HG03432 (cell line): Measurements from ENCODE around the gene HS3ST4.
"Not testable (repeated sequence)": the region's sequence is repeated elsewhere in the genome, so short reads cannot be mapped to it uniquely, and the experiment has no call there.

Source experiments
- ATAC-seq: cut with Tn5 transposase; IDR thresholded peaks from one replicate; pipeline ENCODE4 v1.9.1; 2021; ENCODE audit warnings: mild to moderate bottlenecking, moderate library complexity; ENCODE audit not compliant: unreplicated experiment

The HS3ST4 gene

DNA sequence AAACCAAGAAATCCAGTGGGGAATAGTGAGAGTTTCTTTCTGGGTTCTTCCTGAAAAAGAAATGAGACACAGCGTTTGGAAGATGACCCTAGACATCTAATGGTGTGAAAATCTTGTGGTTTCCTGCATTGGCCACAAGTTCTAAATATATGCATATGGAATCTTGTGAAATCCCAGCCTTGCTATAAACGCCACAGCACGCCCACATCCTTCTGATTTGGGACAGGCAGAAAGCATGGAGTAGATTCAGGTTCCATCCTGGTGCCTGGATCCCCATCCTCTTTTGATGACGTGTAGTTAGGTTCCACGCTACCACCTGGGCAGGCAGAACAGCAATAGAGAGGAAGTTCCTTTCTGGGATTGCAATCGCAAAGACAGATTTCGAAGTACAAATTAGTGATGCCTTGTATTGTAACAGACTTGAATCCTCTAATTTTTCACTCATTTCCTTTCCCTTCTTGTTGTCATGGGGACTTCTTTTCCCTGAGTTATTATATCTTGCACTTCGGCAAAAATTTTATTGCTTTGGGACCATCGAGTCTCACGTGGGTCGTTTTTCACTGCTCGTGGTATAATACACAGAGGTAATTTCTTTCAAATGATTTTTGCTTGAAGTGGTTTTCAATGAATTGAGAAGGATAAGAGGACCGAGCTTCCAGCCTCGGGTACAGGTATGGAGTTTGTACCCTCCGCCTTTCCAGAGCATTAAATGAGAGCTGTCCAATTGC is 37.6 kb downstream of the HS3ST4 start:
- ATAC-seq: no peak

DNA sequence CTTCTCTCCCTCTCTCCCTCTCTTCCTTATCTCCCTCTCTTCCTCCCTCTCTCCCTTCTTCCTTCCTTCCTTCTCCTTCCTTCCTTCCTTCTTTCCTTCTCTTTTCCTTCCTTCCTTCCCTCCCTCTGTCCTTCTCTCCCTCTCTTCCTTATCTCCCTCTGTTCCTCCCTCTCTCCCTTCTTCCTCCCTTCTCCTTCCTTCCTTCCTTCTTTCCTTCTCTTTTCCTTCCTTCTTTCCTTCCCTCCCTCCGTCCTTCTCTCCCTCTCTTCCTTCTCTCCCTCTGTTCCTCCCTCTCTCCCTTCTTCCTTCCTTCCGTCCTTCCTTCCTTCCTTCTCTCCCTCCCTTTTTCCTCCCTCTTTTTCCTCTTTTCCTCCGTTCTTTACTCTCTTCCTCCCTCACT is 38.6 kb downstream of the HS3ST4 start:
- no peak for ATAC-seq

DNA sequence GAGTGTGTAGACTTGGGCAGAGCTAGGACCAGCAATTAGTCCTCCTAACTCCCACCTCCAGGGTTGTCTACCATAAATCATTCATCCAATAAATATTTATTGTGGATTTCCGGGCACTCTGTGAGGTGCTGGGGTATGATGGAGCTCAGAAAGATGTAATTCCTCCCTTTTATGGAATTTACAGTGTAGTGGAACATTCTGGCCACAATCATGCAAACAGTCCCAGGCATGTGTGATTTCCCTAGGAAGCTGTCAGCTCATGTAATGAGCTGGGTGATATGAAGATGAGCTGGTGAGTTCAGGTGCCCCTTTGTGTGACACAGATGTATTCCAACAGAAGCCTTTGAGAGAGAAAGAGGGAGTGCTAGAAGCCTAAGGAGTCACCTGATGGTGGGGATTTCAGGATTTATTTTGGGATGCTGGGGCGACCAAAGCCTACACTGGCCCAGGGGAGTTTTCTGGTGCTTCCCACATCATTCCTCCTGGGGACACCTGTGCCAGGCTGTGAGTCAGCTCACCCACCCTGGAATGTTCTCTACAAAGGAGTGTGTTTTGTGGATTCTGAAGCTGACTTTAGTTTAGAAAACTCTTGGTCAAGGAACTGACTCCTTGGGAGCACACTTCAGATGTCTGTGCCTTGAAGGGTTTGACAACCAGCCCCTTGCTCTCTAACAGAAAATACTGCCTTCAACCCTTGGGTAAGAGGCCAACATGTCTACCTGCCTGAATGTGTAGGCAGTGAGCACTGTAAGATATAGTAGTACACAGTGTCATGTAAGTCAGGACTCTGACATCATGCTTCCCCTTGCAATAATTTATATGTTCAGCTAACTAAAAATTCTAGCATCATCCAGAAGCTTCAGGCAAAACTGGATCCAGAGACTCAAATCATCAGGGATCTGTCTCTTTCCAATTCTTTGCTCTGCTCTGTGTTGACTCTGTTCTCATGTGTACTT is 42.9 kb downstream of the HS3ST4 start:
- ATAC-seq: no peak

DNA sequence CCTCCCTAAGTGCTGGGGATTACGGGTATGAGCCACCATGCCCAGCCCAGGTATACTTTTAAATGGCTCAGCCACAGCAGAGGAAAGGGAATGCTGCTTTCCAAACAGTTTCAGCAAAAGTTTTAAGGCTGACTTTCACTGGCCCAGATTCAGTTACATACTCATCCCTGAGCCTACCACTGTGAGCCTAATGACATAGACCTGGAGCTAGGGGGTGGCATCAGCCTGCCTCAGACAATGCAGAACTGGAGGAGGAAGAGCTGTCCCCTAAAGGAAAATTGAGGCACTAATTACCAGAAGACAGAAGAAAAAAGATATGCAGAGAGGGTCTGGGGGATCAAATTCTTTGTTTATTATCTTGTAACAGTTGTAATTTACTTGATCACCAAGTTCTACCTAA is 43.9 kb downstream of the HS3ST4 start:
- no peak for ATAC-seq

DNA sequence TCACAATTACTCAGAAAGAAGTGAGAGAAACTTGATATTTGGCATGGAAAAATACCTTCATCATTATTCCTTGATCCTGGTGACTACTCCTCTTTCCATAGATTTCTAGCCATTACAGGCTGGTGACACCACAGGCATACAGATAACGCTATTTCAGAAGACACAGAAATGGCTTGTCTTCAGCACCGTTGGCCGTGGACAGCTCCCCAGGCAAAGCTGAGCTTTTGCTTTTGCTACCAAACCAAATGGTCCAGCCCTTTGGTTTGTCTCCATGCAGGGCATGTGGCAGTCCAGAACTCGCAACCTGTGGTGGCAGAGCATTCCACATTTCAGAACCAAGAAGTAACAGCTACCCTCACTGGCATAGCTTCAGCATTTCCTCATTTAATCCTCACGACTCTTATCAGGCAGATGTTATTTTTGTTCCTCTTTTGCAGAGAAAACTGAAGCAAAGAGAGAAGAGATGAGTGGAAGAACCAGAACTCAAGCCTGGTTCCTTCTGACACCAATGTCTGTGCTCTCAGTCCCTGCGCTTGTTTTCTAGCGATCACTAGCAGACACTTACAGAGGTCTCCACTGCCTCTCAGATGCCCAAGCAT is 55.5 kb downstream of the HS3ST4 start:
- ATAC-seq: no peak

DNA sequence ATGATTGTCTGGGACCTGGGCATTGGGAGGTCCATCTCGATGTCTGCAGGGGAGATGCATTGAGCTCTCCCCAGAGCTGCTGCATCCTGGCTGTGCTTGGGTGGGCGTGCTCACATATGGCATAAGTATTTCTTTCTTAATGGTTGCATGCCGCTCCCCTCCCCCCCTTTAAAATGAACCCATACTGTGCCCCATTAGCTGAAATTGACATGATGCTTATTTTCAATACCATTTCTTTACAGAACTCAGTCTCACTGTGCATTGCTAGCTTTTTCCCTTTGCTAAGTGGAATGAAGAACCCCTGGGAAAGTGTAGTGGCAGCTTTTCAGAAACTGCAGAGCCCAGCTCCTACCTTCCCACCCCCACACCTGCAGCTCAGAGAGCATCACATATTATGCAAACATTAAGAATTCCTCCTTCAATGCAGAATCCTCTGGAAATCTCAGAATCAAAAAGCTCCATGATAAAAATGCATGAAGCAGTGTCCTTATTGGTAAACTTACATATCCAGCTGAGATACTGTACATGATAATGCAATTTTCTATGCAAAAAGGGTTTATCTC is 56.4 kb downstream of the HS3ST4 start:
- ATAC-seq: no peak

DNA sequence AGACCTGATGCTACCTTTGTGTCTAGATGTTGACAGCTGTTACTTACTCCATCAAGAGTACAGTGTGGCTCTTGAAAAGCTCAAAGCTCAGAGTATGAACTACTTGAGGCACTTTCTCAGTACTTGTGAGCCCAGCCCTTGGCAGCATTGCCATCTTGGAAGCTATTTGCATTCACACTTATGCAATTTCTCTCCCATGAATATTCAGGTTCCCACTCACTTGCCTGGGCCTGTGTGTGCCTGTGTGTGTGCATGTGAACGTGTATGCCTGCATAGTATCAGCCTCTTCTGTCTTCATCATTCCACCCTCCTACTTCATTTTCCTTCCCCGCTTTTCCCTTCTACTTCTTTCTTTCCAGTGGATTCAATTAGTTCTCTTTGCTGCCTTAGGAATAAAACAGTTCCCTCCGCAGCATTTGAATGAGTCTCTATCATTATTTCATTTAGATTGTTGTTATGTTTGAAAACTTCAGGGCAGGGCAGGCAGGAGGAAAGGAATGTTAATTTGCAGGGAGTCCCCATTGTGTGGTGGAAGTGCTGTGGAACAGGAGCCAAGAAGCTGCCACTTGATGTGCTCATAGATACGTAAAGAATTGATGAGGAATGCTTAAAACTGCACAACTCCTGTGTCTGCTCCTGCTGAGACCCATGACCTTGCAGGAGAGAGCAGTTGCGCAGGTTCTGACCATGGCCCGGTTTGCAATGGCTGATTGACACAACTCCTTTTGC is 58.9 kb downstream of the HS3ST4 start:
- no peak for ATAC-seq

DNA sequence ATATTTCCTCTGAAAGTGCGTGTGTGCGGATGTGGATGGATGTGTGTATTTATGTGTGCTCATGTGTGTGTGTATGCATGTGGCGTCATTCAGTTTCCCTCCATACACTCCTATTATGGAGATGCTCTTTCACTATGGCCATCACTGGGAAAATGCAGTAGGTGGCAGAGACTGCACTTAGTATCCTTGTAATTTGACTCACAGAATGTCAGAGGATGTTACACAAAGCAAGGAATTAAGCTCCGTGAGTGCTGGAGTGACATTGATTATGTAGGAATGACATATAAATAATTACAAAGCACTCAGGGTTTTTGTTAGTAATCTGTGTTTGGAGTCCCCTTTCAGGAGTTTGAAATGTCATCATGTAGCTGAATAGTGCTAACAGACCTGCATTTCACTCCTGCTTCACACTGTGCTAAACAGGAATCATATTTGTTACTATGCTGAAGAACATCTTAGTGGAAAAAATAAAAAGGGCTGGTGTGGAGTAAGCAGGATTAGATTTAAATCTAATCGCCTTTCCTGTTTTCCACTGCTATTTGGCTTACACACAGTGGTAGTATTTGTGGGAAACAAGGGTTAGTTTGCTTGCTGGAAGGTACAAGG is 59.6 kb downstream of the HS3ST4 start:
- no peak for ATAC-seq

DNA sequence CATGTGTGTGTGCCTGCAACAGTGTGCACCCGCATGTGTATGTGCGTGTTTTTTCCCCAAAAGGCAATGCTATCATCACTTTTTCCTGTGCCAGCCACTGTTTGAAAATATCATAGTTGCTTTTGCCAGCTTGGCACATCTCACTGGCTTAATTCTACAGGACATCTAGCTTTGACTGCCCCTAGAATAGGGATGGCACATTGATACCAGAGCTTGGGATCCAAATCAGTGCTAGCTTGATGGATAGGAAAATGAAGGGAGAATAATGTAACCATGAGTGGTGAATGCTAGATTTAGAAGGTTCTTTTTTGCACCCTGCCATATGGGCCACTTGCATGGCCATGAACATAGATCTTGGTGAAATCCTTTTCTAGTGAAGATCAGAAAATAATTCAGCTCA is 72.7 kb downstream of the HS3ST4 start:
- no peak for ATAC-seq

DNA sequence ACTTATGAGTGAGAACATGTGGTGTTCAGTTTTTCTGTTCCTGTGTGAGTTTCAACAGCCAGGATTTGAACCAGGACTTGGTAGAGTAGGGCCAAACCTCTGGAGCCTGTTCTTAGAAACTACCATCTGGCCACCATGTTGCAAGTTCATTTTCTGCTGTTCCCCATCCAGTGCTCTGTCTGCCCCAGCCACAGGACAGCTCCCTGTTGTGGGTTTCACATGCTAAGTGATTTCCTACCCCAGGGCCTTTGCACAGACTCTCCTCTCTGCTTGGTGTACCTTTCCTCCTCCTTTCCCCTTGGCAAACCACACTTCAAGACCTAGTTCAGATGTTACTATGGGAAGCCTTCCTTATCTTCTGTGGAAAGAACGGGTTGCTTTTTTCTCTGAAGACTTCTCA is 79.5 kb downstream of the HS3ST4 start:
- ATAC-seq: no peak

DNA sequence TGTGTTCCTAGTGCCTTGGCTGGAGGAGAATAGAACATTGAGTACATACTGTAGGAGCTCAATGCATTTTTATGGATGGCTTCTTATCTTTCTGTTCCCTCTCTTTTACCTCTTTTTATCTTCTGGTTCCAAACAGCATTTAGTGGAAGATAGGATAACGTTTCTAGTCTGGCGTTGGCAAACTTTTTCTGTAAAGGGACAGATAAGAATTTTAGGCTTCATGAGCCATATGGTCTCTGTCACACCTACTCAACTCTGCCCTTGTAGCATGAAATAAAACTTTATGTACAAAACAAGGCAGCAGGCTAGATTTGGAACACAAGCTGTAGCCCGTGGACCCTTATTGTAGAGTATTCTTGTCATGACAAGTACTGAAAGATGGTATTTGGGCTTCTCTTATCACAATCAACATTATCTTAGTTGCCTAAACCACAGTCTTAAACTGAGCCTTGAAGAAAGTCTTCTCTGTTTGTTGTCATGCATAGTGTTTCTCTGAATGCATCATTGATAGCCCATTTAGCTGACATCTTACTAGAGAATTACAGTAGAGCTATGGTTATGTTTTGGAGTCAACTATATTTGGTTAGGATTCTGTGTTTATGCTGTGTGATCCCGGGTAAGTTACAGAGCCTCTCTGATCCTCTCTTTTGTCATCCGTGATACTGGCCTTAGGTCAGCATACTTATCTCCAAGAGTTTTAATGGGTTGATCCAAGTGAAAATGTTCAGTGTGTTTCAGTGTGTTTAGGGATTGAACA is 80.2 kb downstream of the HS3ST4 start:
- no peak for ATAC-seq

DNA sequence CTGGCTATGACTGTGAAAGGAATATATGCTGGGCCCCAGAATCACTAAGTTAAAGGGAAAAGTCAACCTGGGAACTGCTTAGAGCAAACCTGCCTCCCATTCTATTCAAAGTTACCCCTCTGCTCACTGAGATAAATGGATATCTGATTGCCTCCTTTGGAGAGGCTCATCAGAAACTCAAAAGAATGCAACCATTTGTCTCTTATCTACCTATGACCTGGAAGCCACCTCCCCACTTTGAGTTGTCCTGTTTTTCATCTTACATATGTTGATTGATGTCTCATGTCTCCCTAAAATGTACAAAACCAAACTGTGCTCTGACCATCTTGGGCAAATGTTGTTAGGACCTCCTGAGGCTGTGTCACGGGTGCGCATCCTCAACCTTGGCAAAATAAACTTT is 84.5 kb downstream of the HS3ST4 start:
- not testable (repeated sequence) for ATAC-seq

DNA sequence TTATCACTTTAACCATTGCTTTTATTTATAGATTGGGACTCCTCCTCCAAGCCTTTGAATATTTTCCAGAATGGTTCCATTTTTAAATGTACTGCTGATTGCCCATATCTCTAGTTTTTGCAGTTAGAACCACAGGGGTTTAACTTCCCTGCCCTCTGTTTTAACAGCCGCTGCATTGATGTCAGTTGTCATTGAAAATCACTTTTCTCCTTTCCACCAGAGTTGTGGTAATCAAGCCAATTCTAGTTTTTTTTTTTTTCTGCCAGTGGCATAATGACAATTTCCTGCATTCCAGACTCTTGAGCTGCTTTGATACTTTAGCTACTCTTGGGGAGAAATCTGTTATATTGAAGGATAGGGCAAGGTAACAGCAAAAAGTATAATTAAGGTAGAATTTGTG is 91.5 kb downstream of the HS3ST4 start:
- ATAC-seq: no peak

DNA sequence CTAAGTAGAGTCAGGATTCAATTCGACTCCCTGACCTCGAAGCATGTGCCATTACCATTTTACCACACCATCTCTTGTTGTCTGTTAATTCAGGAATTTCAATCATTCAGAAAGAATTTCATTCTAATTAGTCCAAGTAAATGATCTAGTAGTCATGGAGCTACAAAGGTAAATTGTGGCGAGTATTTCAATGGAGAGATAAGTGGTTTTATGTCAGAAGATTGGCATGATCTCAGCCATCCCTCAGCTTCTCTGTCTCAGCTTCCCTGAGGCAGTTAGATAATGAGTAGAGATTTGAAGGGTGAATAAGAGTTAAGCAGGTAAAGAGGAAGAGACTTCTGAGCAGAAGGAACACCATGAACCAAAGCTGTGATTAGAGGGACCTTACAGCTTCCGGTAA is 93.6 kb downstream of the HS3ST4 start:
- ATAC-seq: no peak

DNA sequence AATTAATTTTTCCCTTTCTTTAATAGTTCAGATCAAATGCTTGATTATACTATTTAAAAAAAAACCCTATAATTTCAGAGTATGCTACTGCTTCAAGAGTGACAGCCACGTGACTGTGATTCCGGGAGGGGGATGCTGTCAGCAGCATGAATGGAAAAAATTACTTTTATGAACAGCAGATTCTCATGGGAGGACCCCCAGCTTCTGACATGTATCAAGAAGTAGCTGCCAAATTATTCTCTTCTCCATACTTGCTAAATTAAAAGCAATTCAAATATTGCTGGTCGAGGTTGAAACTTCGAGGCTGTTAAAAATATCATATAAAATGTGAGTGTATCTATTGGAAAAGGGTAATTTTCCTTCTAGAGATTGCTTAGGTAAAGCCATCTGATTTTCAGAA is 95.0 kb downstream of the HS3ST4 start:
- ATAC-seq: no peak

DNA sequence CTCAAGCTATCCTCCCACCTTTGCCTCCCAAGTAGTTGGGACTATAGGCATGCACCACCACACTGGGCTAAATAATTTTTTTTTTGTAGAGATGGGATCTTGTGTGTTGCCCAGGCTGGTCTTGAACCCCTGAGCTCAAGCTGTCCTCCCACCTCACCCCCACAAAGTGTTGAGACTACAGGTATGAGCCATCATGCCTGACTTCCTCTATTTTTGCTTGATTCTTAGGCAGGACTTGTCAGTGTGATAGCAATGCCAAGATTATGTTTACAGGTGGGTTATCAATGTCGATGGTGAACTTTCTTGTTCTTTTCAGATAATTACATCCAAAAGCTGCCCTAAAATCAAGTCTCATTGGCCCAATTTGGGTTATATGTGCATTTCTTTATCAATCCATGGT is 96.9 kb downstream of the HS3ST4 start:
- no peak for ATAC-seq

DNA sequence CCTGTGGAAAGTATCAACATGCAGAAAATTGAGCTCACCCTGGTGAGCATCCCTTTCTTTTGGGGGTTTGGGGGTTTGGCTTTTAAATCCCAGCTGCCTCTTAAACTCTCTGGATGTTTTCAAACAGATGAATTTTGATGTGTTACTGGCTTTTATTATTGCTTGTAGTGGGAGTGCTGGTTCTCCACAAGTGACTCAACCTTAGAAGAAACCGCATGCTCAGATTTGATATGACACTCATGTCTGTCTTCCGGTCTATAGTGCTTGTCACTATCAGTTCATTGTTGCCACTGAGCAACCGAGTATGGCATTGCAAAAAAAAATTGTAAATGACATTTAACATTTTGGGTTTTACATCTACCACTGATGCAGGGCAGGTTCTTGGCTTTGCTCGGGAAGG is 104.5 kb downstream of the HS3ST4 start:
- no peak for ATAC-seq

DNA sequence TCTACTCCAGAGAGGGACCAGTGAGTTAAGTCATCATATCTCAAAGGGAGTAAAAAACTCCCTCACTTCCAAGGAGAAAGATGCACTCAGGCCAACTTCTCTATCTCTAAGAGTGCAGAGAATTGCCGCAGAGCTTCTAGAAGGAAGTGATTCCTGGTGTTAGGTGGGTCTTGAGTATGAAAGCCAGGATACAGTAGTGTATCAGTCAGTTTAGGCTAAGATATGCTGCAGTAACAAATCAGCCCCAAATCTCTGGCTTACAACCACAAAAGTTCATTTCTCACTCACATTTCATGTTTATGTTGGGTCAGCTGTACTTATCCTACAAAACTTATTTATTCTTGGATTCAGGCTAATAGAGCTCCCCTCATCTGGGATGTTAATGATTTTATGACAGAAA is 106.3 kb downstream of the HS3ST4 start:
- ATAC-seq: no peak

DNA sequence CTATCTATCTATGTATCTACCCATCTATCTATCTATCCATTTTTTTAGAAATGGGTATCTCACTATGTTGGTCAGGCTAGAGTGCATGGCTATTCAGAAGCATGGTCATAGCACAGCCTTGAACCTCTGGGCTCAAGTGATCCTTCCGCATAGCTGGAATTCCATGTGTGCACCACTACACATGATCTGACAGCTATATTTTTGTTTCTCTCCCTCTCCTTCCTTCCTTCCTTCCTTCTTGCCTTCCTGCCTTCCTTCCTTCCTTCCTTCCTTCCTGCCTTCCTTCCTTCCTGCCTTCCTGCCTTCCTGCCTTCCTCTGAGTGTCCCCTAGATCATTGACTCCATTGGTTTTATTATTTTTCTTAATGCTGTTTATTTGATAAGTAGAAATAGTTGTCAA is 108.1 kb downstream of the HS3ST4 start:
- no peak for ATAC-seq

DNA sequence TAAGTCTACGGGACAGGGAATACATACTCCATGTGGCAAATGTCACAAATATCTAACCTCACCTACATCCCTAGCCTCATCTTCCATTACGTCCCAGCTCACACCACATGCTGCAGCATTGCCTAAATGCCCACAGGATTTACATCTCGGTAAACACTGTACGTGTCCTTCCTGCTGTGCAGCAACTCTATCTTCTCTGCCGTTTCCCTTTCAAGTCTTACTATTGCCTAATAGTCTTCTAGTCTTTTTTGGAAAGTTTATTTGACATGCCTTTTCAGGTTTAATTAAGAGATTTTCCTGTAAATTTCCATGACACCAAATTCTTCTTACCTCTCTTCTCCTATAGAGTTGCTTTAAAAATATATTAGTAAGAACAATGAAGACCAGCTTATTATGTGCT is 120.5 kb downstream of the HS3ST4 start:
- ATAC-seq: no peak
